Progenitor cell of endocrine pancreas (in vitro differentiated cells): ENCODE measurements around the gene NINJ1. TPM values are rescaled to one million over a fixed set of nuclear protein-coding genes. Genes with fewer than 3 reads are reported as not detected.

Experiments used
- DNase-seq: peaks from one replicate; pipeline ENCODE4 v3.0.0; 2021; ENCODE audit warnings: low spot score; ENCODE audit not compliant: unreplicated experiment
- H3K27ac Mint-ChIP-seq: 2 replicates; pipeline ENCODE4 v1.8.0; 2021; ENCODE audit warnings: mild to moderate bottlenecking, moderate library complexity, mixed read lengths
- H3K27me3 Mint-ChIP-seq: 2 replicates; pipeline ENCODE4 v1.8.0; 2021; ENCODE audit warnings: mixed read lengths
- H3K36me3 Mint-ChIP-seq: 2 replicates; pipeline ENCODE4 v1.8.0; 2022; ENCODE audit warnings: mixed read lengths; ENCODE audit not compliant: insufficient read depth
- H3K4me1 Mint-ChIP-seq: 2 replicates; pipeline ENCODE4 v1.8.0; 2021; ENCODE audit warnings: low read depth, mixed read lengths
- H3K4me3 Mint-ChIP-seq: 2 replicates; pipeline ENCODE4 v1.8.0; 2021; ENCODE audit warnings: low read depth, mild to moderate bottlenecking, moderate library complexity, mixed read lengths
- H3K9me3 Mint-ChIP-seq: 2 replicates; pipeline ENCODE4 v1.8.0; 2021; ENCODE audit warnings: low read depth, mixed read lengths
- total RNA-seq: library from RNA; stranded (reverse); gene quantifications from 2 replicates; pipeline ENCODE4 v1.2.1, GENCODE V29; 2021
- TF ChIP-seq, protein P1 (sequence below): fragments of 200-600 bp; sonication (generic); IDR thresholded peaks from one replicate; pipeline ENCODE4 v1.5.0; 2021; ENCODE audit warnings: antibody characterized with exemption, mild to moderate bottlenecking; ENCODE audit not compliant: unreplicated experiment

The NINJ1 gene
- total RNA-seq, 1 donor from 2014 or later, result 38.1 TPM

DNA sequence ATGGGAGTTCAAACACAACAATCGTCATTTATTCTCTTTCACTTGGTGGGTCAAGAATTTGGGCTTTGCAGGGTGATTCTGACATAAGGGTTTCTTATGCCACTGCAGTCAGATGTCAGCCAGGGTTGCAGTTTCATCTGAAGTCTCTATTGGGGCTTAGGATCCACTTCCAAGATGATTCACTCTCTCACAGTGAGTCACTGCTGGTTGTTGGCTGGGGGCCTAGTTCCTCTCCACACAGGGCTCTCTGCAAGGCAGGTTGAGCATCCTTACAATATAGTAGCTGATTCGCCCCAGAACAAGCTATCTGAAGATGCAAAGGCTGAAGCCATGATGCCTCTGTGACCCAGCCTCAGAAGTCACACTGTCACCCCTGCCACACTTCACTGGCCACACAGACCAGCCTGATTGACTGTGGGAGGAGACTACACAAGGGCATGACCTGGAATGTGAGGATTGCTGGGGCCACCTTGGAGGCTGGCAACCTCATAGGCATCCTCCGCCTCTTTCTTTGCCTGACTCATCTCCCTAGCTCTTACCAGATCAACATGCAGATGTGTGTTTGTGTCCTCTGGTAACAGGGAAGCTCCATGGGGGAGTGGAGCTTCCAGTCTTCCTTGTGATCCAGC is 42.5 kb downstream of the NINJ1 start:
- Mint-ChIP-seq H3K36me3 (no peaks in the 10 kb centered on the region), H3K9me3 (peaks cover 2% of the 10 kb centered on the region), H3K27ac (no peak overlapping the region), H3K4me3 (no peak overlapping the region), H3K4me1 (peaks cover 23% of the 10 kb centered on the region), H3K27me3 (no peaks in the 10 kb centered on the region)
- TF ChIP-seq, protein P1, sequence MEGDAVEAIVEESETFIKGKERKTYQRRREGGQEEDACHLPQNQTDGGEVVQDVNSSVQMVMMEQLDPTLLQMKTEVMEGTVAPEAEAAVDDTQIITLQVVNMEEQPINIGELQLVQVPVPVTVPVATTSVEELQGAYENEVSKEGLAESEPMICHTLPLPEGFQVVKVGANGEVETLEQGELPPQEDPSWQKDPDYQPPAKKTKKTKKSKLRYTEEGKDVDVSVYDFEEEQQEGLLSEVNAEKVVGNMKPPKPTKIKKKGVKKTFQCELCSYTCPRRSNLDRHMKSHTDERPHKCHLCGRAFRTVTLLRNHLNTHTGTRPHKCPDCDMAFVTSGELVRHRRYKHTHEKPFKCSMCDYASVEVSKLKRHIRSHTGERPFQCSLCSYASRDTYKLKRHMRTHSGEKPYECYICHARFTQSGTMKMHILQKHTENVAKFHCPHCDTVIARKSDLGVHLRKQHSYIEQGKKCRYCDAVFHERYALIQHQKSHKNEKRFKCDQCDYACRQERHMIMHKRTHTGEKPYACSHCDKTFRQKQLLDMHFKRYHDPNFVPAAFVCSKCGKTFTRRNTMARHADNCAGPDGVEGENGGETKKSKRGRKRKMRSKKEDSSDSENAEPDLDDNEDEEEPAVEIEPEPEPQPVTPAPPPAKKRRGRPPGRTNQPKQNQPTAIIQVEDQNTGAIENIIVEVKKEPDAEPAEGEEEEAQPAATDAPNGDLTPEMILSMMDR, result no peak
- no peak for DNase-seq

DNA sequence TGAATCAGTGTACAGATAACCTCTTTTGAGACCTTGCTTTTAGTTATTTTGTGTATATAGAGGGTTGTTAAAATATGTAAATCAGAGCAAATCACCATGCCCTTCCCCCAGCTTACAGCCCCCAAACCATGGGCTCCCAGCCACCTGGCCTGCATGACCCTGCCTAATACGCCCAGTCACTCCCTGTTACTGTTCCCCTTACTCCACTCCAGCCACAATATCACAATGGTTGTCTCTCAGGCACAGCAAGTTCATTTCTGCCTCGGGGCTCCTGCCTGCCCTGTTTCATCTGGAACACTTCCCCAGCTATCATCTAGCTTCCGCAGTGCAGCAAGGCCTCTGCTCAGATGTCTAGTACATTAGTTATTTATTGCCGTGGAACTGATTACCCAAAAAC is 43.0 kb downstream of the NINJ1 start:
- H3K27ac Mint-ChIP-seq, result no peak overlapping the region
- no peaks in the 10 kb centered on the region for H3K36me3 Mint-ChIP-seq
- no peaks in the 10 kb centered on the region for H3K27me3 Mint-ChIP-seq
- H3K9me3 Mint-ChIP-seq, result peaks cover 3% of the 10 kb centered on the region
- TF ChIP-seq, protein P1, result no peak
- no peak for DNase-seq
- H3K4me3 Mint-ChIP-seq, result no peak overlapping the region
- H3K4me1 Mint-ChIP-seq, result peaks cover 25% of the 10 kb centered on the region

DNA sequence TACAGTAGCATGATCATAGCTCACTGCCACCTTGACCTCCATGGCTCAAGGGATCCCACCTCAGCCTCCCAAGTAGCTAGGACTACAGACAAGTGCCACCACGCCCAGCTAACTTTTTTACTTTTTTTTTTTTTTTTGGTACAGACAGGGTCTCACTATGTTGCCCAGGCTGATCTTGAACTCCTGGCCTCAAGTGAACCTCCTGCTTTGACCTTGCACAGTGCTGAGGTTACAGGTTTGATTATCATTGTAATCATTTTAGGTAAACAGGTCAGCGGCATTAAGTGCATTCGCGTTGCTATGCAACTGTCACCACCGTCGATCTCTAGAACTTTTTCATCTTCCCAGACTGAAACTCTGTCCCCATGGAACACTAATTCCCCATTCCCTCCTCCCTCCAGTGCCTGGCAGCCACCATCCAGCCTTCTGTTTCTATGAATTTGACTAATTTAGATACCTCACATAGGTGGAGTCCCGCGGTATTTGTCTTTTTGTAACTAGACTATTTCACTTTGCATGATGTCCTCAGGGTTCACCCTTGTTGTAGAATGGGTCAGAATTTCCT is 43.9 kb downstream of the NINJ1 start:
- H3K4me3 Mint-ChIP-seq, result no peak overlapping the region
- no peak for DNase-seq
- peaks cover 3% of the 10 kb centered on the region for H3K9me3 Mint-ChIP-seq
- peak overlapping the region; percentile 85 for H3K27ac Mint-ChIP-seq
- TF ChIP-seq, protein P1, result no peak
- no peaks in the 10 kb centered on the region for H3K36me3 Mint-ChIP-seq
- H3K27me3 Mint-ChIP-seq, result no peaks in the 10 kb centered on the region
- peaks cover 25% of the 10 kb centered on the region for H3K4me1 Mint-ChIP-seq

DNA sequence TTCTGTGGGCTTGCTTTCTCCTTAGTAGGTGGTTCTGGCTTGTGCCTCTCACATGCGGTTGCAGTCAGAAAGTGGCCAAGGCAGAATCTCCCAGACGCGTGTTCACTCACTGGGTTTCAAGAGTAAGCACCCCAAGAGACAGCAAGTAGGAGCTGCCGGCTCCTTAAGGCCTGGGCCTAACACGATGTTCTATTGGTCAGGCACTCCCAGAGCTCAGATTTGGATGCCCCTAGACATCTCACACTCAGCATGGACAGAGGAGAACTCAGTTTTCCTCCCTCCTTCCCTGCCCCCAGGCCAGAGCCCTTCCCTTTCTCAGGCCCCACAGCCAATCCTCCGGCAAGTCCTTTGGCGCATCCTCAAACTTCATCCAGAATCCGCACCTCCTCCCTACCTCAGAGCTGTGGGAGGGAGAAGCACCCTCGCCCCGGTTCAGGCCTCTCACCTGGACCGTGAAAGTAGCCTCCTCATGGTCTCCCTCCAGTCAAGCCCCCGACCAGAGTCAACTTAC is 44.5 kb downstream of the NINJ1 start:
- Mint-ChIP-seq H3K4me3 (no peak overlapping the region), H3K27me3 (no peaks in the 10 kb centered on the region), H3K4me1 (peaks cover 25% of the 10 kb centered on the region), H3K27ac (peak overlapping the region; percentile 33), H3K36me3 (no peaks in the 10 kb centered on the region), H3K9me3 (peaks cover 3% of the 10 kb centered on the region)
- TF ChIP-seq, protein P1, result no peak
- no peak for DNase-seq

DNA sequence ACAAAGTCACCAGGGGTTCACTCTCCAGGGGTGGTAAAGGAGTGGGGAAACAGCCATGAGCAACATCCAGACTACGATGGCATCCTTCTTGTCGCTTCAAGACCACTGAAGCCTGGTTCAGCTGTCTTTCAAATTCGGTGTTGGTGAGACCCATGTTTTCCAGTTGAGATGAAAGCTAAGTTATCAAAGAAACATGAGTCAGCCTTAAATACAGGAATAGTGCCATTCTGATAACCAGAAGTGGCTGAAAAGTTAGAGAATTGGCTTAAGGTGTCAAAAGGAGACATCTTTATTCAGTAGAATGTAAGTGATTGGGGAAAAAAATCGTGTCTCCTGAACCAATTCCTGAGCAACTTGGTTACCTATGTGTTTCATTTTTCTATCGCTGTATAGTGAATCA is 45.0 kb downstream of the NINJ1 start:
- Mint-ChIP-seq H3K9me3 (peaks cover 3% of the 10 kb centered on the region), H3K27me3 (no peaks in the 10 kb centered on the region), H3K36me3 (no peaks in the 10 kb centered on the region), H3K4me3 (no peak overlapping the region), H3K4me1 (peaks cover 25% of the 10 kb centered on the region), H3K27ac (no peak overlapping the region)
- TF ChIP-seq, protein P1, result no peak
- no peak for DNase-seq
